Stimulated activated CD4-positive, alpha-beta T cell treated with anti-CD3 and anti-CD28 coated beads, Interleukin-1b, Interleukin-23, amount 100 ng/mL, for 1 hour (primary cell): ENCODE measurements around the gene ZNF362.
"Not testable (repeated sequence)": the region's sequence is repeated elsewhere in the genome, so short reads cannot be mapped to it uniquely, and the experiment has no call there.

Experiments
- DNase-seq, 2 donors: peaks; one replicate each; pipeline ENCODE4 v3.0.0-alpha.2; 2020; ENCODE audit warnings: low read depth in 2 of 2

The ZNF362 gene

DNA sequence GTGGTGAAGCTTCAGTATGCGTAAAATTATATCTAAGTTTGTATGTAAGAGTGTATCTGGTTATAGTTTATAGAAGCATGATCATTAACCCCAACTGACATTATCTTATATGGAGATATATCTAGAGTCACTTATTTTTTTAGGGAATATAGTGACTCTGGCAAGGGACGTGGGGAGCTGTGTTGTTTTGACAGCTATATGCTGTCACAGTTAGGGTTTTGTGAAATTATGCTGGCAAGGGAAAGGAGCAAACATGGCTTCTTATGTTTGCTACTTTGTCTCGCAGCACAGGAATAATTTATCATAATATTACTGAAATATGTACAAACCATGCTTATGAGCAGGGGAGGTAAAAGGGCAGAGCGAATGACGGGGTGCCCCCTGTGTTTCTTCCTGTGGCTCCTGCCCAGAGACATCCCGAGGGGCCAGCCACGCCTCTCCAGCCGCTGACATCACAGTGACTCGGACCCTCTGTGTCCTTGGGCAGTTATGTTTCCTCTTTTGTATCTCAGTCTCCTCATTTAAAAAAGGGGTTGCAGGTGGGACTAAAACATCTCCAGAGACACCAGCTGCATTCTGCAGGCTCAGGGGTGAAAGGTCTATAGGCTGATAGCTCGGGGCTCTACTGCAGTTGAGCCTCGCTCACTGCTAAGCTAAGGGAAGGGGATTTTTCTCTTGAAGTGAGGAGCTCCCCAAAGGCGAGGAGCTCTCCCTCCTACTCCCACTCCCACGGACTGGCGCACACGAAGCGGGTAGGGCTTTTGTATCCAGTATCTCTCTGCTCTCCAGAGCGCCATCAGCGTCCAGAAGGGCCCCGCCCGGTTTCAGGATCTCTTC lies 49.7 kb downstream of the ZNF362 start:
- no peak for DNase-seq

DNA sequence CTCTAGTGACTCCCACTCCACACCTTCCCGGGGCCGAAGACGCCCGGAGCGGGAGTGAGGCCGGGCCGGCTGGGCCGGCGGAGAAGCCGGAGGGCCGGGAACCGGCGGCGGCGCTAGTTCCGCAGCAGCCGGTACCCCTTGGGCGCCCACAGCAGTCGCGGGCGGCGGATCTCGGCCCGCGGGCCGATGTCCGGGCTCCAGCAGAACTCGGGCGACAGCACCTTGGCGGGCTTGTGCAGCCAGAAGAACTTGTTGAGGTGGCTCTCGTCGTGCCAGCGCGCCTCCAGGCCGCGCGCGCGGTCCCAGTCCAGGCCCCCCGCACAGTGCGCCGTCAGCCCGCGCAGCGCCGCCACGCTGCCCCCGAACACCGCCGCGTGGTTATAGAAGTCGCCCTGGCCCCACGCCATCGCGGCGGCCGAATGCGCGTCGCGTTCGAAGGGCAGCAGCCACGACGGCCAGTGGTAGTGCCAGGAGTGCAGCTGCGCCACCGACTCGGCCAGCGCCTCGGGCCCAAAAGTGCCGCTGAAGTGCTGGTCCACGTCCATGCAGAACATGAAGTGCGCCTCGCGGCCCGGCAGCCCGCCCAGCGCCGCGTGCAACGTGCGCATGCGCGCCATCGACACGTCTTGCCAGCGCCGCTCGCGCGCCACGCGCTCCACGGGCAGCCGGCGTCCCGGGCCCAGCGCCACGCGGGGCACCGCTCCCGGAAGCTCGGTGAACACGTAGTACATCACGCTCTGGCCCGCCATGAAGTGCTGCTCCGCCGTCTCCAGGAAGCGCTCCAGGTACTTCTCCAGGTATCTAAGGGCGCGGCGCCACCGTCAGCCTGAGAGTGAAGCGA lies 50.6 kb downstream of the ZNF362 start:
- no peak for DNase-seq

DNA sequence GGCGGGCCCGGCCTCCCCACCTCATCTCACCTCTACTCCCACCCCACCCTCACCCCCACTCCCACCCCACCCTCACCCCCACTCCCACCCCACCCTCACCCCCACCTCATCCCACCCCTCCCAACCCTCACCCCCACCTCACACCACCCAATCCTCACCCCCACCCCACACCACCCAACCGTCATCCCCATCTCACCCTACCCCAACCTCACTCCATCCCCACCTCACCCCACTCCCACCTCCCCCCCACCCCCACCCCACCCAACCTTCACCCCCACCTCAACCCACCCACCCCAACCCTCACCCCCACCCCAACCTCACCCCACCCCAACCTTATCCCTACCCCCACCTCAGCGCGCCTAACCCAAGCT lies 51.2 kb downstream of the ZNF362 start:
- DNase-seq = no peak

DNA sequence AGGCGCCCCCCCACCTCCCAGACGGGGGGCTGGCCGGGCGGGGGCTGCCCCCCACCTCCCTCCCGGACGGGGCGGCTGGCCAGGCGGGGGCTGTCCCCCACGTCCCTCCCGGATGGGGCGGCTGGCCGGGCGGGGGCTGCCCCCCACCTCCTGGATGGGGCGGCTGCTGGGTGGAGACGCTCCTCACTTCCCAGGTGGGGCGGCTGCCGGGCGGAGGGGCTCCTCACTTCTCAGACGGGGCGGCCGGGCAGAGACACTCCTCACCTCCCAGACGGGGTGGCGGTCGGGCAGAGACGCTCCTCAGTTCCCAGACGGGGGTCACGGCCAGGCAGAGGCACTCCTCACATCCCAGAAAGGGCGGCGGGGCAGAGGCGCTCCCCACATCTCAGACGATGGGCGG lies 53.1 kb downstream of the ZNF362 start:
- DNase-seq = not testable (repeated sequence)

DNA sequence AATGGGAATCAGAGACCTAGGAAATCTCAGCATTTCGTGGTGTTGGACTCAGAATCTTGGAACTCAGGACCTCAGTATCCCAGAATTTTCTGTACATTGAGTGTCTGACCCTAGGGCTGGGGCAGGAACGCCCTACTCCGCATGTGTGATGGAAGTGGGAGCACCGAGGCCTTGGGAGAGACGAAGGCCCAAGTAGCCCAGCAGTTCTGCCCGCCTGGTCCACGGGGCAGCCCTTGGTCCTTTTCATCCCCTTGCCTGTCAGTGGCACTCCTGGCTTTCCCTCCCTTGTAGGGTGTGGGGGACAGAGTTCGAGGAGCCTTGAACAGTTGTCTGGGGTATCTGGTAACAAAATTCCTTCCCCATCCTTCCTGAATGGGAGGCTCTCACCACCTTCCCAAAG lies 54.4 kb downstream of the ZNF362 start:
- no peak for DNase-seq

DNA sequence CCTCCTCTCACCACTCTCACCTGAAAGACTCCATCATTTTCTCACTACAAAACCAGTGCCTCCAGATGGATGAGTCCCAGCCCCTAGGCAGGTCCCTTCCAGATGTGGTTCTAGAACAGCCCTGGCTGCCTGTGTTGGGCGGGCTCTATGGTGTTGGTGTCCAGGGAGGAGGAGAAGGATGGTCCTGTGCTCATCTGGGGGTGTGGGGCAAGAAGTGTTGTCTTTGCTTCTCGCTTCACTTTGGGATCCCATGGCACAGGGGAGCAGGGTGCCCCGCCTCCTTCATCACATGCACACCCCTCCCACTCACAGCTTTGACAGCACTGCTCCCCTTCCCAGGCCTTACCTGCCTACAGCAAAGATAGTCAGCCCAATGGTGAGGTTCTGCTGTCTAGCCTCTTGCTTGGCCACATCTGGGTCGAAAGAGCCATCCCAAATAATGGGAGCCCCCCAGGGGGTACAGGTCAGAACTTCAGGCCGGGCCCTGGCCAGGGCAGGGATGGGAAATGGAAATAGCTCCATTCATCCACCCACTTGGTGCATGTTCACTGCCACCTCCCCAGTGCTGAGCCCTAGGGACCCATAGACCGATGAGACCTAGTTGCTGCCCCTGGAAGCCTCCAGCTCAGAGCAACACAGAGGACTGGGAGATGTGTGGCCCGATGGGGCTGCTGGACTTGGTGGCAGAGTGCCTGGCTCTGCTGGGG lies 55.6 kb downstream of the ZNF362 start:
- DNase-seq = no peak

DNA sequence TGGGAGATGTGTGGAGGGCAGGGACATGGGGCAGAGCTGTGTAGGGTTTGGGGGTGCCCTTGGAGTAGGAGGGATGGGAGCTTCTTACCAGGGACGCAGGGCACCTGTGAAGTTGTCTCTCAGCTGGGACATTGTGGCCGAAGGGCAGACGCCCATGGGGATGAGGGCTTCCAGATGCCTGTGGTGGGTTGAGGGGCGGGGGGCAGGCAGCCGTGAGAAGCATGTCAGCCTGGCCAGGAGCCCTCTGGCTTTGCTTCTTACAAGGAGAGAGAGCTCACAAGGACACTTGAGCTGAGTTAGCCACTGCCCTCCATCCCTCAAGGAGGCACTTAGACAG lies 56.1 kb downstream of the ZNF362 start:
- DNase-seq = no peak

DNA sequence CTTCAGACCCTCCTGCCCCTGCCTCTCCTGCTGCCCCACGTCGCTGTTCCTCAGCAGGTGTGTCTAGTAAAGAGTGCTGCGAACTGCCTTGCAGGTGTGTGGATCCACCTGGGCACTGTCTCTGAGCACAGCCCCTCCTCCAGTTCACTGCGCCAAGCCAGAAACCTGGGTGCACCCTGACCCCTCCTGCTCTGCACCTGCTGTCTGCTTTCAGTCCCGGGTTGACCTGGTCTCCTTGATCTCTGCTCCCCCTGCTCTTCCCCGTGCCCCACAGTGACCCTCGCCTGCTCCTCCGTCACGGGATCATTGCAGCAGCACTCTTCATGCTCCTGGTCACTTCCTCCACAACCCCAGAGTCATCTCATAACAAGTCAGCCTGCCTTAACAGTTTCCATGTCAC lies 58.1 kb downstream of the ZNF362 start:
- DNase-seq = no peak

DNA sequence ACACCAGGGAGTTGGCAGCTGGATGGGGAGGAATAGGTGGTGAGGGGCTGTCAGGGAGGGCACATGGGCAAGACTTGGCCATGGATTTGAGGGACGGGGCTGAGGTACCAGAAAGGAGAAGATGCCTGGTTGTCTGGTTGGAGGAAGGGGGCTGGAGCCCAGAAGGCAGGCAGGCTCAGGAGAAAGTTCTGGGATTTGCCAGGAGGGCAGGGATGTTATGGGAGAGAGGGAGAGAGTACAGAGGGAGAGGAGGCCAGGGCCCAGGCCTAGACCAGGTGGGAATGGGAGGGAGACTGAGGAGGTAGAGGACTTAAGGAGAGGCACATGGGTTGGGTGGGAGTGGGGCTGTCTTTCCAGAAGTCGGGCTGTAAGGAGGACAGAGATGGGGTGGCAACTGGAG lies 60.3 kb downstream of the ZNF362 start:
- no peak for DNase-seq

DNA sequence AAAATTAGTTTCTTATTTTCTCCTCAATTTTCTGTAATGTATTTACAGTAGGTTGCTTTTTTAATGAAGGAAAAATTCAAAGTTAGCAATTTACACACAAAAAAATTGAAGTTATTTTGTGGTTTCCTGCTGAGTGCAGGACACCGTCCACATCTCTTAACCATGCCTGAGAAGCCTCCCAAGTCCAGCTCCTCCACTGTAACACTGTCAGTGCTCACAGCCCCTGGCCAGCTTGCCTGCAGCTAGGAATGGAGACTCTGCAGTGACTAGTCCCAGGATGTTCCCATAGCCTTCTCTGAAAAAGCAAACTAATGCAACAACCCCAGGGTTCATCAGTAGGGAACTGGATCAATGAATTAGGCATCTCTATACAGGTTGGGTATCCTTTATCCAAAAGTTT lies 61.1 kb downstream of the ZNF362 start:
- no peak for DNase-seq

DNA sequence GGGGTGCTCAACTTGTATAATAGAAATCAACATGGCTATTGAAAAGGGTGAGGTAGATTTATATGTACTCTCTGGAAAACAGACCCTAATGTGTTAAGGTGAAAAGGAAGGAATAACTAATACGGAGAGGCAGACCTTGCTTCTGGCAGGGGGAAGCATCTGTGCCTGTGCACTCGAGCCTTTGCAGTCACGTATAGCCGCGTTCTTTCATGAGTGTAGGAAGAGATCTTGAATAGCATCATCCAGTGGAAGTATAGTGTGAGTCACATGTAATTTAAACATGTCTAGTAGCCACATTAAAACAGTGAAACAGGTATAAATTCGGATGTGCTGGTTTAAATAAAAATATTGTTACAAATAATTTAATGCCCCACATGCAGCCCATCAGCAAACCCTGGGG lies 61.7 kb downstream of the ZNF362 start:
- no peak for DNase-seq

DNA sequence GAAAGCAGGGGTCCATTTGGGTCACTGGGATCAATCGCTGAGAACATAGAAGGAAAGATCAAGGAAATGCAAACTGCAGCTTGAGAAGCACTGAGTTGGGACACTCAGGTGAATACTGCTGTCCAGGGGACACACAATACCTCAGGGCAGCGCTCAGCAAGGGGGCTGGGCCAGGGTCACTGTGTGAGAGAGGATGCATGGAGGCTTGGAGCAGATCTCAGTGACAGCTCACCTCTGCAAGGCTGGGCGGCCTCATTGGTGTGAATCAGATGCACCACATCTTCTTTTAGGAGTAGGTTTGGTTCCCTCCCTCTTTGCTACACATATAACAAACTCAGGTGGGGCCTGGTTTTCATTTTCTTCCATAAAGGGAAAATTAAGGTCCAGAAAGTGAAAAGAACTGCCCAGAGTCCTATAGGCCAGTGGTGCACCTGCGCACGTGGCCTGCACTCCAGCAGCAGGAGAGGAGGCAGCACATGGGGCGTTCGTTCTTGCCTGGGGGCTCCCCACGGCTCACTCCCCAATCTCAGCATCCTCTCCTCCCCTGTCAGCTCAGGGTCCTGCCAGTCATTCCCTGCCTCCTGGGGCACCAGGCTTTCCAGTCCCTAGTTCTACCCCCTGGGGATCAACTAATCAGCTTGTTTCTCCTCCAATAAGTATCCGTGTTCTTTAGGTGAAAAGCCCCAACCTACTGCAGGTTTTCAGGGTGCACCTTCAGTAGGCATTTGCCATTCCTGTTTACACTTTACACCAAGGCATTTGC lies 63.1 kb downstream of the ZNF362 start:
- DNase-seq = no peak

DNA sequence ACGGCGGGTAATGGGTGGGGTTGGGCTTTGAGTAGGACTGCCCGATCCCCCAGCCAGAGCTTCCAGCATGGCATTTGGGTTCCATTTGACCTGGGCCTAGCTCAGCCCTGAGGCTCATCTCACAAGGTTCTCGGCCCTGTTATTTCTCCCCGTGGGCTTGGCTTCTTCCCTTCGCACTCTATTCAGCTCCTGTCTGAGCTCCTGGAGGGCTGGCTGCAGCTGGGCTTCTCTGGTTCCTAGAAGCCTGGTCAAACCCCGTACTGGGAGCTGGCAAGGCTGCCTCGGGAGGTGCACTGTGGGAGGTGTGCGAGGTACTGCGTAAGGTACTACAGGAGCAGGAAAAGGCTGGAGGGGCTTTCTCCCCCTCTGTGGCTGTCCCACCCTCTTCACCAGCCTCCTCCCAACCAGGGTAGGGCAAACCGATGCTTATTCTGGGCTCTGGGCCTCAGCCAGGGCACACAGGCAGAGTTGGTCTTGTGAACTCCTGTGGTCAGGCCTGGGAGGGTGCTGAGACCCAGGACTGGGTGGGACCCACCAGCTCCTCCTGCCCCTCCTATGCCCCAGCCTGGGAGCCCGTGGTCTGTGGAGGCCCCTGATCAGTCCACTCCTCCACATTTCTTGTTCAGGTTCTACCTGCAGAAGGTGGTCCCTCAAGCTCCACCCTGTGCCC lies 63.8 kb downstream of the ZNF362 start:
- DNase-seq = no peak

DNA sequence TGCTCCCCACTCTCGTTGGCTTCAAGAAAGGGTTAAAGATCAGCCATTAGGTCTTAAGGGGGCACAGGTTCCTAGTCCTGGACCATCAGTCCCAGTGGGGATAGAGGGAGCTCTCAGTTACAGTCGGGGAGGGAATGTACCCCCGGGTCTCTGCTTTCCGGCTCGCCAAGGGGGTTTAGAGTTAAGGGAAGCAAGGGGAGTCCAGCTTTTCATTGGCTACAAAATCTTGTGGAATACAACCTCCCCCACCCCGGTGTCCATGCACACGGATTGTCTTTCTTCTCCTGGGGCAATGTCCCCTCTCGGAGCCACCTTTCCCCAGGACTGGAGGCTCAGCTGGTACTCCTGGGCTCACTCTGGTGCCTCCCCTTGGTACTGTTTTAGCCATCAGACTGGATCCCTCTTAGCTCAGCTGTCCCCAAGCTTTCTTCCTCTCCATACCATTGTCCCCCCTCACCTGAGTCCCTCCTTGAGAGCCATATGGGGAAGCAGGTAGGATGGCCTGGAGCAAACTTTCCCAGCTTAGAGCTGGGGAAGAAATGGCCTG lies 64.4 kb downstream of the ZNF362 start, which contains the start of gene A3GALT2:
A3GALT2 (minus strand) TSS at position 480 of the 547 bp plus-strand sequence; CDS start at position 480, 0 bp downstream.
- DNase-seq = no peak

DNA sequence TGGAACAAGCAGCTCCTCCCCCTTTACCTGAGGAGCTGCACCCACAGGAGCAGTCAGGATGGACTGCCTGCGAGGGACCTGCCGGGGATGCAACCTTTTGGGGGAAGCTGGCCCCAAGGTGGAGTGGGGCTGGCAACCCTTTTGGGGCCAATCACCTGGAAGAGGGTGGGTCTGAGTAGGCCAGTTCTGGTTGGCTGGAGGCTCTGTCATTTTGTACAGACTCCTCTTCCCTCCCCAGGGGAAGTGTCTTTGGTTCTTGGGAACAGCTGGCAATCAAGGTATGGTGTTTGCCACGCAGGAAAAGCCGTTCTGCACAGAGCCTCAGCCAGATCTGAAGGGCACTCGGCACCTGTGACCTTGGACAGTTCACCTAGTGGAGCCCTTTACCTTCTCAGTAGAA lies 64.9 kb downstream of the ZNF362 start:
- no peak for DNase-seq

DNA sequence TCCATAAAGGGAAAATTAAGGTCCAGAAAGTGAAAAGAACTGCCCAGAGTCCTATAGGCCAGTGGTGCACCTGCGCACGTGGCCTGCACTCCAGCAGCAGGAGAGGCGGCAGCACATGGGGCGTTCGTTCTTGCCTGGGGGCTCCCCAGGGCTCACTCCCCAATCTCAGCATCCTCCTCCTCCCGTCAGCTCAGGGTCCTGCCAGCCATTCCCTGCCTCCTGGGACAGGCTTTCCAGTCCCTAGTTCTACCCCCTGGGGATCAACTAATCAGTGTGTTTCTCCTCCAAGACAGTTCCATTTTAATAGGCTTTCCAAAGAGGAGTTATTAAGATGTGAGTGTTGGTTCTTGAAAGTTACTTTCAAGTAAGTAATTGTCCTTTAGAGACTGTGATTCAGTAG lies 65.8 kb downstream of the ZNF362 start:
- no peak for DNase-seq

DNA sequence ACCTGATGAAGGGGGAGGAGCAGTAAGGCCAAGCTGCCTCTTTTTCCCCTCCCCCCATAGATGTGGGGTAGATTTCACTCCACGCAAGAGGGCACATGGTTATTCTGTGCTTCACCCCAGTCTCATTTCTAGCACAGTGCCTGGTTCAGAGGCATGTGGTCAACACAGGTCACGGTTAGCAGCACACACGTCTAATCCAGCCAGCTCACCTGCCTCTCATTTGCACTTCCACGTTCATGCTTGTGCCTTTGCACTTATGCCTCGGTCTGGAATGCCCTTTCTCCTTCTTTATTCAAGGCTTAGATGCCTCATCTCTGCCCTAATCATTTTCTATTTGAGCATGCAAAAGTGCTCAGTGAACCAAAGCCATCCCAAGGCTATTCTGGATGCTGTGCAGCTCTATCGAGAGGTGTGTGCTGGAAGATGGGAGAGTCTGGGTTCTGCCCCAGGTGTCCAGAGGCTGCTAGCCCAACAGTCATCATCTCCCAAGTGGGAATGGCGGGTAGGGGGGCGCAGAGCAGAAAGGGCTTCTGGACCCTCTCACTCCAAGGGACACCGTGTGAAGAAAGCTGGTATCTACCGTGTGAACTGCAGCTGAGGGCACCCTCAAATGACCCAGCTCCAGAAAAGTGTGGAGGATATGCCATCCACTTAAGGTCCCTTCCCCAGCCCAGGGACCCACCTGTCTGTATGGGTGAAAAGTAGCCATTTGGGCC lies 66.7 kb downstream of the ZNF362 start:
- DNase-seq = no peak

DNA sequence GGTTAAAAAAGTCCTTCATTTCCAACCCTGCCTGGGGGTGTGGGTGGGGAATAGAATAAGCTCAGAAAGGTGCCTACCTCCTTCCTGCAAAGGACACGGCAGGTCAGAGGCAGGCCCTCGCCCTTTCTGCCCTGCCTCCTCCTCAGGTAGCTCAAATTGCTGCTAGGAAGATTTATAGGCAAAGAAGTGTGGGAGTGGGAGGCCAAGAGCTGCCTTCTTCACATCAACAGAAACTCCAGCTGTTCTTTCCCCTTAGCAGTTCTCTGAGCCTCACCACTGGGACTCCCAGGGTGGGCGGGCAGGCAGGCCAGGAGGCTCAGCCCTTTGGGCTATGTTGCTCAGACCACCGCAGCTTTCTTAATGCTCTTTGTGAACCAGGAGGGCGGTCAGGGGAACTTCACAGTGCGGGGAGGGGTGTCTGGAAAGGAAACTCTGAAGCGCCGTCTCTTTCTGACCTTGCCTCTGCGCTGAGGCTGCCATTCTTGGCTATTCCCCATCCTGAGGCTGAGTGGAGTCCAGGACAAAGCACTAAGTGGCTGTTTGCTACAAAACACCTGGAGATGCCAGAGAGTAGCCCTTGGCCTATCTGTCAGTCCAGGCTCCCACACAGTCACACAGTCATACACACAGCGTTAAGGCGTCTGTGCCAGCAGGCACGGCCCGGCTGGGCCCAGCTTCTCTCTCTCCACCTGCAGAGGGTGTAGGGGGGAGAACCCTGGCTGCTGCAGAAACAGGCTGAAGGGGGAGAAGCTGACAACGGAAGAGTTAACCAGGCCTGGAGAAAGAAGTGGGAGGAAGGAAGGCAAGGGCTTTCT lies 67.6 kb downstream of the ZNF362 start:
- no peak for DNase-seq
